HepG2 (cell line): ENCODE data around the gene ZBTB17. TPM values are rescaled to one million over a fixed set of nuclear protein-coding genes. Genes with fewer than 3 reads are reported as not detected.

Experiments
- ATAC-seq: fragments of 200-7000 bp; cut with Tn5 transposase; 3 replicates; pipeline ENCODE4 v1.9.1; 2020; ENCODE audit warnings: mild to moderate bottlenecking, moderate library complexity
- BruUV-seq: library from RNA; stranded (reverse); fragments of 400-500 nt; replicated peaks from 2 replicates; lab custom pipeline; 2021; lab: Mats Ljungman, UMichigan
- CTCF ChIA-PET: fragments of 300-600 bp; formaldehyde crosslinking; extraction: SDS; loops from one replicate; lab custom pipeline; 2021; ENCODE audit warnings: low total read pairs, inconsistent platforms, low intra/inter-chr PET ratio; lab: Yijun Ruan, JAX
- POLR2A ChIA-PET: fragments of 350-600 bp; sonication (Branson Sonifier 250); formaldehyde crosslinking; loops from one replicate; lab custom pipeline; 2020; ENCODE audit warnings: antibody characterized with exemption, inconsistent platforms; lab: Yijun Ruan, JAX
- DNase-seq: peaks from one replicate; pipeline ENCODE4 v3.0.0-alpha.2; 2015; ENCODE audit warnings: low spot score
- FAIRE-seq: peaks from 3 replicates; lab custom pipeline; 2011; peaks lifted over from hg19 to GRCh38; lab: Jason Lieb, UNC
- H2AFZ ChIP-seq: one replicate; pipeline ENCODE4 v1.6.1; 2011; ENCODE audit warnings: low read length, inconsistent platforms
- H3K27ac ChIP-seq: fragments of 300-600 bp; 3 replicates; pipeline ENCODE4 v1.8.0; 2011; ENCODE audit warnings: mixed run types, mild to moderate bottlenecking, mixed read lengths, low read length, inconsistent platforms; ENCODE audit not compliant: insufficient read depth; ENCODE audit errors: extremely low read length
- H3K27me3 ChIP-seq, 2 experiments: fragments of 200-600 bp in 1 of 2; 2 replicates in 1 of 2; 3 replicates in 1 of 2; pipeline versions ENCODE4 v1.6.0 to v1.8.0; 2011; ENCODE audit warnings: low read length in 2 of 2, mild to moderate bottlenecking in 2 of 2, moderate library complexity in 2 of 2, inconsistent platforms in 1 of 2; ENCODE audit not compliant: insufficient read depth in 2 of 2, control insufficient read depth in 1 of 2
- H3K36me3 ChIP-seq, 2 experiments: fragments of 200-600 bp in 1 of 2; replicated peaks in 1 of 2; 2 replicates in 1 of 2; 3 replicates in 1 of 2; pipeline versions ENCODE4 v1.5.1 to v1.8.0; 2011; ENCODE audit warnings: low read length in 2 of 2, inconsistent platforms in 1 of 2; ENCODE audit not compliant: insufficient read depth in 2 of 2, control insufficient read depth in 1 of 2
- H3K4me1 ChIP-seq: 2 replicates; pipeline ENCODE4 v1.5.1; 2012; ENCODE audit warnings: low read length, inconsistent platforms; ENCODE audit not compliant: insufficient read depth
- H3K4me2 ChIP-seq: 2 replicates; pipeline ENCODE4 v1.6.0; 2011; ENCODE audit warnings: low read depth, low read length, inconsistent platforms
- H3K4me3 ChIP-seq, 3 experiments: fragments of 200-600 bp in 1 of 3; sonication (generic), shearing (Covaris generic) in 1 of 3; replicated peaks in 1 of 3; 2 replicates each; pipeline ENCODE4 v1.5.1; 2011 to 2016; ENCODE audit warnings: low read length in 3 of 3, inconsistent platforms in 2 of 3, low read depth in 2 of 3, mild to moderate bottlenecking in 2 of 3, control low read depth in 1 of 3, mixed read lengths in 1 of 3; ENCODE audit not compliant: insufficient read depth in 1 of 3
- H3K79me2 ChIP-seq: one replicate; pipeline ENCODE4 v1.6.1; 2011; ENCODE audit warnings: low read length, inconsistent platforms; ENCODE audit not compliant: insufficient read depth
- H3K9ac ChIP-seq: 2 replicates; pipeline ENCODE4 v1.6.0; 2011; ENCODE audit warnings: mild to moderate bottlenecking, low read depth, low read length, inconsistent platforms; ENCODE audit not compliant: insufficient read depth
- H3K9me3 ChIP-seq: 2 replicates; pipeline ENCODE4 v1.5.1; 2012; ENCODE audit warnings: mild to moderate bottlenecking, low read length
- H4K20me1 ChIP-seq: 2 replicates; pipeline ENCODE4 v1.6.0; 2011; ENCODE audit warnings: inconsistent platforms, mild to moderate bottlenecking, low read length, moderate library complexity; ENCODE audit not compliant: insufficient read depth
- AHR ChIP-seq: IDR thresholded peaks from 2 replicates; pipeline ENCODE4 v1.6.1; 2018; ENCODE audit warnings: missing genetic modification reagents, missing compliant biosample characterization
- CHD2 ChIP-seq: IDR thresholded peaks from 2 replicates; pipeline ENCODE4 v1.6.1; 2011; ENCODE audit warnings: low read depth, low read length, improper control_type of control experiment
- FOXK1 ChIP-seq: sonication (generic); formaldehyde crosslinking; IDR thresholded peaks from 2 replicates; pipeline ENCODE4 v1.4.0; 2020; ENCODE audit warnings: low read depth, missing genetic modification reagents, borderline replicate concordance
- ZNF703 ChIP-seq: sonication (generic); formaldehyde crosslinking; IDR thresholded peaks from 2 replicates; pipeline ENCODE4 v1.5.1; 2020; ENCODE audit warnings: missing genetic modification reagents, mild to moderate bottlenecking, moderate library complexity, borderline replicate concordance
- ZNF777 ChIP-seq: sonication (generic); formaldehyde crosslinking; IDR thresholded peaks from 2 replicates; pipeline ENCODE4 v1.4.0; 2020; ENCODE audit warnings: missing genetic modification reagents
- WGBS: methylation state at CpG from one replicate; pipeline ENCODE4 v1.1.6; 2017; ENCODE audit warnings: low lambda C conversion rate; 5-methylcytosine and 5-hydroxymethylcytosine counted together
- in situ Hi-C: cut with HindIII; loops from 2 replicates; pipeline ENCODE4 v1.10.0; 2017; ENCODE audit warnings: low pct_unique_long_range_greater_than_20kb; ENCODE audit not compliant: extremely low pct_ligation_motif_present
- intact Hi-C: fragments of 100-400 bp; cut with micrococcal nuclease; formaldehyde crosslinking; loops from one replicate; pipeline ENCODE4 v1.10.0; 2022; ENCODE audit not compliant: unreplicated experiment
- polyA plus RNA-seq, 8 experiments: library from polyadenylated mRNA; depleted of rRNA in 3 of 8; stranded (reverse) in 7 of 8; unstranded in 1 of 8; fragments of >200 nt; fragmentation: Illumina TruSeq in 4 of 8; extraction: Trizol in 4 of 8; gene quantifications; 2 replicates each; pipeline versions ENCODE4 v1.2.1 to v1.2.3, GENCODE V29; 2011 to 2016; ENCODE audit warnings: low read depth in 4 of 8, missing spikeins in 1 of 8, mixed read lengths in 1 of 8; ENCODE audit not compliant: insufficient read depth in 1 of 8
- total RNA-seq, 5 experiments: library from RNA; depleted of rRNA; stranded (reverse); fragments of >200 nt; fragmentation: Illumina TruSeq; extraction: Trizol; gene quantifications; 2 replicates each; pipeline ENCODE4 v1.2.3, GENCODE V29; 2016; ENCODE audit warnings: low read depth in 1 of 5
- TF ChIP-seq, protein P1 (sequence below): sonication (generic); formaldehyde crosslinking; IDR thresholded peaks from 2 replicates; pipeline ENCODE4 v1.4.0; 2020; ENCODE audit warnings: missing genetic modification reagents
- TF ChIP-seq, protein P2 (sequence below): sonication (generic); formaldehyde crosslinking; IDR thresholded peaks from 2 replicates; pipeline ENCODE4 v1.5.0; 2020; ENCODE audit warnings: mild to moderate bottlenecking, missing genetic modification reagents

ZBTB17 gene
- total and polyA plus RNA-seq, 2 of the 13 experiments (the other 11 are each of a cell fraction or from before 2014, with no cell fraction given), result 16.7 to 17.0 TPM

DNA sequence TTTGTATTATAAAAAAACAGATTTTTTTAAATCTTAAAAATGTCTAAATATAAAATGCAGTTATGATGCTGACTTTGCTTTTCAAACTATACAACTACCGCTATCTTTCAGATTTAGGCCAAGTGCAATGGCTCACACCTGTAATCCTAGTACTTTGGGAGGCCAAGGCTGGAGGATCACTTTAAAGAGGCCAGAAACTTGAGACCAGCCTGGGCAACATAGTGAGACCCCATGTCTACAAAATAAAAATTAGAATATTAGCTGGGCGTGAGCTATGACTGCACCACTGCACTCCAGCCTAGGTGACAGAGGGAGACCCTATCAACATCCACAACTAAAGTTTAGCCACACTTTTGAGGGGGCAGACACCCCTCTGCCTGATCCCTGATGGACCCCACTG, 20.3 kb downstream of the ZBTB17 start:
- H3K27me3 ChIP-seq, result no peaks in the 10 kb centered on the region
- no peak for DNase-seq
- no peak overlapping the region for H3K4me2 ChIP-seq
- H3K4me1 ChIP-seq, result no peaks in the 10 kb centered on the region
- no peak for FAIRE-seq
- no peak overlapping the region for H3K9ac ChIP-seq
- peaks cover 5% of the 10 kb centered on the region; the same call in 1 of the 2 replicates for H4K20me1 ChIP-seq
- no peak for TF ChIP-seq AHR (CRISPR knock-in tag)
- TF ChIP-seq, protein P1, sequence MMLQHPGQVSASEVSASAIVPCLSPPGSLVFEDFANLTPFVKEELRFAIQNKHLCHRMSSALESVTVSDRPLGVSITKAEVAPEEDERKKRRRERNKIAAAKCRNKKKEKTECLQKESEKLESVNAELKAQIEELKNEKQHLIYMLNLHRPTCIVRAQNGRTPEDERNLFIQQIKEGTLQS (CRISPR knock-in tag), result no peak
- no peak for TF ChIP-seq FOXK1 (CRISPR knock-in tag)
- TF ChIP-seq ZNF777 (CRISPR knock-in tag), result no peak
- no peak for TF ChIP-seq ZNF703 (CRISPR knock-in tag)
- TF ChIP-seq, protein P2, sequence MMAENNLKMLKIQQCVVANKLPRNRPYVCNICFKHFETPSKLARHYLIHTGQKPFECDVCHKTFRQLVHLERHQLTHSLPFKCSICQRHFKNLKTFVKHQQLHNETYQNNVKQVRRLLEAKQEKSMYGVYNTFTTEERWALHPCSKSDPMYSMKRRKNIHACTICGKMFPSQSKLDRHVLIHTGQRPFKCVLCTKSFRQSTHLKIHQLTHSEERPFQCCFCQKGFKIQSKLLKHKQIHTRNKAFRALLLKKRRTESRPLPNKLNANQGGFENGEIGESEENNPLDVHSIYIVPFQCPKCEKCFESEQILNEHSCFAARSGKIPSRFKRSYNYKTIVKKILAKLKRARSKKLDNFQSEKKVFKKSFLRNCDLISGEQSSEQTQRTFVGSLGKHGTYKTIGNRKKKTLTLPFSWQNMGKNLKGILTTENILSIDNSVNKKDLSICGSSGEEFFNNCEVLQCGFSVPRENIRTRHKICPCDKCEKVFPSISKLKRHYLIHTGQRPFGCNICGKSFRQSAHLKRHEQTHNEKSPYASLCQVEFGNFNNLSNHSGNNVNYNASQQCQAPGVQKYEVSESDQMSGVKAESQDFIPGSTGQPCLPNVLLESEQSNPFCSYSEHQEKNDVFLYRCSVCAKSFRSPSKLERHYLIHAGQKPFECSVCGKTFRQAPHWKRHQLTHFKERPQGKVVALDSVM (CRISPR knock-in tag), result peak; percentile 37; the same call in 1 of the 2 replicates
- no peak for TF ChIP-seq CHD2
- POLR2A ChIA-PET, result no interaction called here
- H3K36me3 ChIP-seq, result peaks cover 0 to 3% of the 10 kb centered on the region in 2 experiments; a peak in 1 of 5 replicates
- 94% methylated on average over 2 of the region's 2 CpGs for WGBS
- intact Hi-C loops, result no loop called here
- no TSS peak for BruUV-seq
- ATAC-seq, result no peak
- H3K27ac ChIP-seq, result no peak overlapping the region
- H3K9me3 ChIP-seq, result no peaks in the 10 kb centered on the region
- CTCF ChIA-PET, result no interaction called here
- no peak overlapping the region for H3K4me3 ChIP-seq
- in situ Hi-C loops, result no loop called here
- no peak overlapping the region for H2AFZ ChIP-seq
- peaks cover 2% of the 10 kb centered on the region for H3K79me2 ChIP-seq
